GM12878 (cell line): Measurements from ENCODE around the gene CDKN2B-AS1. TPM values are rescaled to one million over a fixed set of nuclear protein-coding genes. Genes with fewer than 3 reads are reported as not detected.

Experiments used
- ATAC-seq: fragments of 200-7000 bp; cut with Tn5 transposase; 3 replicates; pipeline ENCODE4 v1.9.1; 2020; ENCODE audit warnings: mild to moderate bottlenecking, moderate library complexity
- BruUV-seq: library from RNA; stranded (reverse); fragments of 400-500 nt; replicated peaks from 2 replicates; lab custom pipeline; 2021; lab: Mats Ljungman, UMichigan
- CTCF ChIA-PET: fragments of 300-600 bp; sonication (Branson Sonifier 250); formaldehyde crosslinking; extraction: SDS; loops from one replicate; lab custom pipeline; 2021; ENCODE audit warnings: inconsistent platforms; lab: Yijun Ruan, JAX
- POLR2A ChIA-PET: fragments of 350-600 bp; formaldehyde crosslinking; extraction: SDS; loops from one replicate; lab custom pipeline; 2021; ENCODE audit warnings: inconsistent platforms; lab: Charles Lee
- RAD21 ChIA-PET: fragments of 300-600 bp; sonication (Branson Sonifier 250); formaldehyde crosslinking; loops from one replicate; lab custom pipeline; 2023; ENCODE audit warnings: antibody characterized with exemption; ENCODE audit not compliant: unreplicated experiment; lab: Charles Lee
- SMC1A ChIA-PET: fragments of 300-600 bp; sonication (Branson Sonifier 250); formaldehyde crosslinking; loops from one replicate; lab custom pipeline; 2023; ENCODE audit not compliant: unreplicated experiment, uncharacterized antibody; lab: Charles Lee
- DNase-seq: peaks from one replicate; pipeline ENCODE4 v3.0.0-alpha.2; 2011; ENCODE audit warnings: low read depth, low spot score
- FAIRE-seq: peaks from 3 replicates; lab custom pipeline; 2011; peaks lifted over from hg19 to GRCh38; lab: Jason Lieb, UNC
- H2AFZ ChIP-seq: 2 replicates; pipeline ENCODE4 v1.6.0; 2011; ENCODE audit warnings: low read depth, low read length, control low read depth; ENCODE audit not compliant: control insufficient read depth
- H3K27ac ChIP-seq: 2 replicates; pipeline ENCODE4 v1.5.1; 2011; ENCODE audit warnings: control low read depth; ENCODE audit not compliant: control insufficient read depth, insufficient read depth
- H3K27me3 ChIP-seq, 2 experiments: replicated peaks in 1 of 2; 2 replicates each; pipeline versions ENCODE4 v1.6.0 to v1.6.1; 2011; ENCODE audit warnings: low read length in 1 of 2; ENCODE audit not compliant: control insufficient read depth in 2 of 2, insufficient read depth in 2 of 2
- H3K36me3 ChIP-seq, 2 experiments: 2 replicates each; pipeline ENCODE4 v1.5.1; 2011; ENCODE audit warnings: low read length in 1 of 2; ENCODE audit not compliant: control insufficient read depth in 2 of 2, insufficient read depth in 2 of 2
- H3K4me1 ChIP-seq: 2 replicates; pipeline ENCODE4 v1.6.1; 2011; ENCODE audit warnings: mild to moderate bottlenecking, low read length, moderate library complexity, mixed read lengths; ENCODE audit not compliant: control insufficient read depth, insufficient read depth
- H3K4me2 ChIP-seq: 2 replicates; pipeline ENCODE4 v1.6.0; 2011; ENCODE audit warnings: control low read depth; ENCODE audit not compliant: control insufficient read depth, insufficient read depth
- H3K4me3 ChIP-seq: fragments of 200-600 bp; sonication (generic); 2 replicates; pipeline ENCODE4 v1.5.1; 2016
- H3K79me2 ChIP-seq: 2 replicates; pipeline ENCODE4 v1.6.0; 2011; ENCODE audit warnings: low read length; ENCODE audit not compliant: control insufficient read depth, insufficient read depth
- H3K9ac ChIP-seq: 2 replicates; pipeline ENCODE4 v1.8.0; 2011; ENCODE audit warnings: low read length, control low read depth, mixed read lengths; ENCODE audit not compliant: control insufficient read depth, insufficient read depth
- H3K9me3 ChIP-seq: replicated peaks from 3 replicates; pipeline ENCODE4 v1.5.1; 2011; ENCODE audit warnings: mild to moderate bottlenecking, low read length; ENCODE audit not compliant: control insufficient read depth, insufficient read depth
- H4K20me1 ChIP-seq: 2 replicates; pipeline ENCODE4 v1.6.0; 2011; ENCODE audit not compliant: control insufficient read depth, insufficient read depth
- BMI1 ChIP-seq: fragments of 450-650 bp; IDR thresholded peaks from 2 replicates; pipeline ENCODE4 v1.6.1; 2016; ENCODE audit warnings: mild to moderate bottlenecking, moderate library complexity, borderline replicate concordance
- EED ChIP-seq: sonication (generic); IDR thresholded peaks from 2 replicates; pipeline ENCODE4 v1.6.1; 2016; ENCODE audit warnings: antibody characterized with exemption, low read depth
- FOXK2 ChIP-seq: fragments of 450-650 bp; IDR thresholded peaks from 2 replicates; pipeline ENCODE4 v1.6.1; 2017; ENCODE audit warnings: mild to moderate bottlenecking, moderate library complexity
- HDAC6 ChIP-seq: fragments of 200-600 bp; sonication (generic); IDR thresholded peaks from one replicate; pipeline ENCODE4 v1.8.0; 2017; ENCODE audit warnings: antibody characterized with exemption; ENCODE audit not compliant: unreplicated experiment
- IRF3 ChIP-seq: fragments of 450-650 bp; IDR thresholded peaks from 2 replicates; pipeline ENCODE4 v1.6.1; 2014; ENCODE audit warnings: mild to moderate bottlenecking
- MXI1 ChIP-seq: fragments of 150-350 bp; IDR thresholded peaks from 2 replicates; pipeline ENCODE4 v1.6.1; 2011; ENCODE audit warnings: low read depth, mild to moderate bottlenecking, inconsistent platforms, low read length, improper control_type of control experiment
- PAX8 ChIP-seq: fragments of 450-650 bp; IDR thresholded peaks from 2 replicates; pipeline ENCODE4 v1.6.1; 2017; ENCODE audit warnings: mild to moderate bottlenecking, moderate library complexity
- ZNF592 ChIP-seq: fragments of 450-650 bp; IDR thresholded peaks from 2 replicates; pipeline ENCODE4 v1.6.1; 2017; ENCODE audit warnings: mild to moderate bottlenecking, moderate library complexity
- WGBS: methylation state at CpG from one replicate; pipeline ENCODE4 v1.1.6; 2016; ENCODE audit warnings: low lambda C conversion rate; ENCODE audit not compliant: insufficient replicate concordance, insufficient coverage; ENCODE audit errors: missing lambda C conversion rate; 5-methylcytosine and 5-hydroxymethylcytosine counted together
- in situ Hi-C: fragments of 300-500 bp; cut with MboI; formaldehyde crosslinking; loops from 9 replicates; pipeline ENCODE4 v1.14.3; 2018; ENCODE audit warnings: mixed read lengths
- intact Hi-C: fragments of 100-400 bp; cut with micrococcal nuclease; formaldehyde crosslinking; loops from one replicate; pipeline ENCODE4 v1.14.2; 2022; ENCODE audit not compliant: unreplicated experiment
- polyA plus RNA-seq, 11 experiments: library from polyadenylated mRNA; depleted of rRNA in 4 of 11; unstranded in 6 of 11; stranded (reverse) in 5 of 11; fragments of >200 nt; fragmentation: Nextera tagmentation in 4 of 11; fragmentation: Illumina TruSeq in 1 of 11; extraction: Ambion mirVana in 4 of 11; extraction: Trizol in 1 of 11; gene quantifications; 1 replicate in 1 of 11; 2 replicates in 10 of 11; pipeline versions ENCODE4 v1.2.1 to v1.2.3, GENCODE V29; 2011 to 2016; ENCODE audit warnings: inconsistent platforms in 2 of 11, missing spikeins in 2 of 11, low read depth in 1 of 11
- total RNA-seq, 4 experiments: library from RNA; depleted of rRNA in 3 of 4; stranded (reverse); fragments of >200 nt in 3 of 4; fragmentation: Illumina TruSeq in 1 of 4; extraction: Trizol in 1 of 4; gene quantifications; 2 replicates each; pipeline versions ENCODE4 v1.2.1 to v1.2.3, GENCODE V29; 2013 to 2021
- TF ChIP-seq, protein P1 (sequence below): IDR thresholded peaks from 2 replicates; pipeline ENCODE4 v1.6.1; 2011; ENCODE audit warnings: borderline replicate concordance, low read depth, mild to moderate bottlenecking, moderate library complexity, low read length; ENCODE audit not compliant: insufficient read depth, poor library complexity, severe bottlenecking
- TF ChIP-seq, protein P2 (sequence below): fragments of 450-650 bp; formaldehyde crosslinking; IDR thresholded peaks from 2 replicates; pipeline ENCODE4 v1.4.0; 2020; ENCODE audit warnings: mild to moderate bottlenecking, moderate library complexity
- TF ChIP-seq, protein P3 (sequence below): fragments of 450-650 bp; IDR thresholded peaks from 2 replicates; pipeline ENCODE4 v1.6.1; 2016; ENCODE audit warnings: mild to moderate bottlenecking

CDKN2B-AS1 gene
- total and polyA plus RNA-seq, 10 of the 15 experiments (the other 5 are each of a cell fraction or from before 2014, with no cell fraction given), result 0.22 to 2.2 (median 1.0) TPM; not detected in 1

- TF ChIP-seq HDAC6, result no peak
- no peak for TF ChIP-seq IRF3
- no peak for TF ChIP-seq FOXK2
- TF ChIP-seq, protein P1, sequence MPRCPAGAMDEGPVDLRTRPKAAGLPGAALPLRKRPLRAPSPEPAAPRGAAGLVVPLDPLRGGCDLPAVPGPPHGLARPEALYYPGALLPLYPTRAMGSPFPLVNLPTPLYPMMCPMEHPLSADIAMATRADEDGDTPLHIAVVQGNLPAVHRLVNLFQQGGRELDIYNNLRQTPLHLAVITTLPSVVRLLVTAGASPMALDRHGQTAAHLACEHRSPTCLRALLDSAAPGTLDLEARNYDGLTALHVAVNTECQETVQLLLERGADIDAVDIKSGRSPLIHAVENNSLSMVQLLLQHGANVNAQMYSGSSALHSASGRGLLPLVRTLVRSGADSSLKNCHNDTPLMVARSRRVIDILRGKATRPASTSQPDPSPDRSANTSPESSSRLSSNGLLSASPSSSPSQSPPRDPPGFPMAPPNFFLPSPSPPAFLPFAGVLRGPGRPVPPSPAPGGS, result no peak
- TF ChIP-seq, all 136 proteins: peak for 0
Observed at GRCh38 chr9:22154064-22154463, 159.5 kb downstream of the CDKN2B-AS1 start (continued).

DNA sequence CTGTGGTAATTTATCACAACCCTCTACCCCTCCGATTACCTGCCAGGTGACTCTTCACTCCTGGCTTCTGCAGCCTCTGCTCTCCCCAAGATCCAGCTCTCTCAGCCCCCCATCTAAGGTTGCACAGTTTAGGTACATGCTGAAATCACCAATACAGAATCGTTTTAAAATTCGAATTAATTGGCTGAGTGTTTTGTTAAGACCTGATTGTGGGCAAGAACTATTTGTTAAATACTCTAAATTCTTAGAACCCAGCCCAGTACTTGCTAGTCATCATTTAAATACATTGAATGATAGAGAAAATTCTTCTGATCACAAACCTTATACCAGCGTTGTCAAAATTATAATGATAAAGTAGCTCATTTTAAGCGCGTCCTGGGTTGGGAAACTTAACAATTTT lies 162.0 kb downstream of the CDKN2B-AS1 start:
- Histone ChIP-seq H2AFZ (no peak overlapping the region), H3K79me2 (no peaks in the 10 kb centered on the region), H3K36me3 (no peaks in the 10 kb centered on the region), H4K20me1 (no peaks in the 10 kb centered on the region), H3K4me3 (no peak overlapping the region), H3K9ac (no peak overlapping the region), H3K4me1 (no peaks in the 10 kb centered on the region), H3K27ac (no peak overlapping the region), H3K27me3 (no peaks in the 10 kb centered on the region), H3K9me3 (no peaks in the 10 kb centered on the region), H3K4me2 (no peak overlapping the region)
- ChIA-PET POLR2A (no interaction called here), SMC1A (interaction anchor here (0.7 kb wide), 1 partner anchor 9 kb away, joined by 3 read pairs; no protein-coding TSS in a partner anchor), RAD21 (no interaction called here), CTCF (no interaction called here)
- 23% methylated on average over 6 of the region's 6 CpGs for WGBS
- FAIRE-seq (no peak), ATAC-seq (no peak), DNase-seq (no peak)
- in situ Hi-C loops, result no loop called here
- intact Hi-C loops, result no loop called here
- no TSS peak for BruUV-seq
- TF ChIP-seq, protein P2, sequence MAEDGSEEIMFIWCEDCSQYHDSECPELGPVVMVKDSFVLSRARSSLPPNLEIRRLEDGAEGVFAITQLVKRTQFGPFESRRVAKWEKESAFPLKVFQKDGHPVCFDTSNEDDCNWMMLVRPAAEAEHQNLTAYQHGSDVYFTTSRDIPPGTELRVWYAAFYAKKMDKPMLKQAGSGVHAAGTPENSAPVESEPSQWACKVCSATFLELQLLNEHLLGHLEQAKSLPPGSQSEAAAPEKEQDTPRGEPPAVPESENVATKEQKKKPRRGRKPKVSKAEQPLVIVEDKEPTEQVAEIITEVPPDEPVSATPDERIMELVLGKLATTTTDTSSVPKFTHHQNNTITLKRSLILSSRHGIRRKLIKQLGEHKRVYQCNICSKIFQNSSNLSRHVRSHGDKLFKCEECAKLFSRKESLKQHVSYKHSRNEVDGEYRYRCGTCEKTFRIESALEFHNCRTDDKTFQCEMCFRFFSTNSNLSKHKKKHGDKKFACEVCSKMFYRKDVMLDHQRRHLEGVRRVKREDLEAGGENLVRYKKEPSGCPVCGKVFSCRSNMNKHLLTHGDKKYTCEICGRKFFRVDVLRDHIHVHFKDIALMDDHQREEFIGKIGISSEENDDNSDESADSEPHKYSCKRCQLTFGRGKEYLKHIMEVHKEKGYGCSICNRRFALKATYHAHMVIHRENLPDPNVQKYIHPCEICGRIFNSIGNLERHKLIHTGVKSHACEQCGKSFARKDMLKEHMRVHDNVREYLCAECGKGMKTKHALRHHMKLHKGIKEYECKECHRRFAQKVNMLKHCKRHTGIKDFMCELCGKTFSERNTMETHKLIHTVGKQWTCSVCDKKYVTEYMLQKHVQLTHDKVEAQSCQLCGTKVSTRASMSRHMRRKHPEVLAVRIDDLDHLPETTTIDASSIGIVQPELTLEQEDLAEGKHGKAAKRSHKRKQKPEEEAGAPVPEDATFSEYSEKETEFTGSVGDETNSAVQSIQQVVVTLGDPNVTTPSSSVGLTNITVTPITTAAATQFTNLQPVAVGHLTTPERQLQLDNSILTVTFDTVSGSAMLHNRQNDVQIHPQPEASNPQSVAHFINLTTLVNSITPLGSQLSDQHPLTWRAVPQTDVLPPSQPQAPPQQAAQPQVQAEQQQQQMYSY (CRISPR knock-in tag), result no peak
- TF ChIP-seq MXI1 (no peak), EED (no peak), BMI1 (no peak), ZNF592 (no peak), PAX8 (no peak)
- TF ChIP-seq, protein P3, sequence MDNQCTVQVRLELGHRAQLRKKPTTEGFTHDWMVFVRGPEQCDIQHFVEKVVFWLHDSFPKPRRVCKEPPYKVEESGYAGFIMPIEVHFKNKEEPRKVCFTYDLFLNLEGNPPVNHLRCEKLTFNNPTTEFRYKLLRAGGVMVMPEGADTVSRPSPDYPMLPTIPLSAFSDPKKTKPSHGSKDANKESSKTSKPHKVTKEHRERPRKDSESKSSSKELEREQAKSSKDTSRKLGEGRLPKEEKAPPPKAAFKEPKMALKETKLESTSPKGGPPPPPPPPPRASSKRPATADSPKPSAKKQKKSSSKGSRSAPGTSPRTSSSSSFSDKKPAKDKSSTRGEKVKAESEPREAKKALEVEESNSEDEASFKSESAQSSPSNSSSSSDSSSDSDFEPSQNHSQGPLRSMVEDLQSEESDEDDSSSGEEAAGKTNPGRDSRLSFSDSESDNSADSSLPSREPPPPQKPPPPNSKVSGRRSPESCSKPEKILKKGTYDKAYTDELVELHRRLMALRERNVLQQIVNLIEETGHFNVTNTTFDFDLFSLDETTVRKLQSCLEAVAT, result no peak
